ENCODE measurements around the gene PHF20.
A peak's percentile ranks its signal among the peaks of the same experiment; 100 is the strongest.

PHF20 gene

DNA sequence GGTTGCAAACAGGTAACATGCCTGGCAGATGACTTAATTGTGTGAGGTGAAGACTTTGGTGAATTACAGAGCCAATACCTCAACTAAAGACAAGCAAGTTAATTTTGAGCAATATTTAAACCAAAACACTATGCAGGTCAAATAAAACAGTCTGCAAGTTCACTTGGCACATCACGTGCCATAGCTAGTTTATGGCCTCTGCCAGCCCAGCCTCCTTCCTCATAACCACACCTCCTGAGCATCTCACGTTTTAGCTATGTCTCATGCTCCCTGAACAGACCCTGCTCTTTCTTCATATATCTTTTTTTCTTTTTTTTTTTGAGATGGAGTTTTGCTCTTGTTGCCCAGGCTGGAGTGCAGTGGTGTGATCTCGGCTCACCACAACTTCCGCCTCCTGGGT is 192.1 kb downstream of the PHF20 start:
- Mint-ChIP-seq H3K27me3 (ENCODE audit: low read depth, poor library complexity) (peaks cover 4% of the 10 kb centered on the region), H3K9me3 (peaks cover 8% of the 10 kb centered on the region), H3K27ac (no peak overlapping the region), H3K36me3 (ENCODE audit: low read depth) (peaks cover 8% of the 10 kb centered on the region), H3K4me1 (peaks cover 8% of the 10 kb centered on the region), H3K4me3 (no peak overlapping the region)
- DNase-seq: no peak
- no peak for TF ChIP-seq CTCF (IDR thresholded peaks at IDR 0.05)

DNA sequence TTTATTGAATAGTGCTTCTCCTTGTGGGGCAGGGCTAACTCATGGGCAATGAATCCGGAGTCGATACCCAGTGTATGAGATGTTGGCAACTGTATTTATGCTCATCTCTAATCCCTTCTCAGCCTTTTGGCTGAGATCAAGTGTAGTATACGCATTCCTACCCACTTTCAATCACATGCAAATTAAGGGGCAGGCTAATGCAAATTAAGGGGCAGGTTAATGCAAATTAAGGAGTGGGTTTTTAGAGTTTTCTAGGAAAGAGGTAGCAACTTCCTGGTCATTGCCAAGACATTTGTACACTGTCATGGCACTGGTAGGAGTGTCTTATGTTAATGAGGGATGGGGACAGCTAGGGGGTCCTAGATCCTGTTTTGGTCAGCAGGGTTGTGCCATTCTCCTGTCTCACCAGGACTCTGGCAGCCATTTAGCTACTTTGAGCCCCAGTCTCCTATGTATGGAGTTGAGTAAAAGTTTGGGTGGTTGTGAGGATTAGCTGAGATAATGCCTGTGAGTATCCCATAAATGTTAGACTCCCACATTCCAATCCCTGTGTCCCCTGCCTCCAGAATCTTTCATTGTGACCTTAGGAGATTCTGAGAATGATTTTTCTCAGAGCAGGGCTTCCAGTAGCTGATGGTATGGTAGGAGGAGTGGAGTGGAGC is 196.3 kb downstream of the PHF20 start, which contains the start of gene CNBD2:
Gene CNBD2, plus strand, starts transcription at position 612 of the 662 bp plus-strand sequence. CDS start 173 bp downstream, outside the sequence.
- no peak for DNase-seq
- H3K9me3 Mint-ChIP-seq: no peaks in the 10 kb centered on the region
- H3K36me3 Mint-ChIP-seq (ENCODE audit: low read depth): no peaks in the 10 kb centered on the region
- no peak for TF ChIP-seq CTCF (IDR thresholded peaks at IDR 0.05)
- H3K27me3 Mint-ChIP-seq (ENCODE audit: low read depth, poor library complexity): peaks cover 7% of the 10 kb centered on the region
- no peak within 1 kb of the TSS for H3K4me3 Mint-ChIP-seq
- no peaks in the 10 kb centered on the region for H3K4me1 Mint-ChIP-seq
- peak within 1 kb of the TSS; percentile 16 for H3K27ac Mint-ChIP-seq

GRCh38 chr20:35968930-35969329 is 197.1 kb downstream of the PHF20 start:
- DNase-seq: no peak
- H3K4me3 Mint-ChIP-seq: no peak overlapping the region
- H3K36me3 Mint-ChIP-seq (ENCODE audit: low read depth): no peaks in the 10 kb centered on the region
- H3K9me3 Mint-ChIP-seq: no peaks in the 10 kb centered on the region
- no peaks in the 10 kb centered on the region for H3K4me1 Mint-ChIP-seq
- H3K27ac Mint-ChIP-seq: no peak overlapping the region
- peaks cover 7% of the 10 kb centered on the region for H3K27me3 Mint-ChIP-seq (ENCODE audit: low read depth, poor library complexity)
- no peak for TF ChIP-seq CTCF (IDR thresholded peaks at IDR 0.05)

DNA sequence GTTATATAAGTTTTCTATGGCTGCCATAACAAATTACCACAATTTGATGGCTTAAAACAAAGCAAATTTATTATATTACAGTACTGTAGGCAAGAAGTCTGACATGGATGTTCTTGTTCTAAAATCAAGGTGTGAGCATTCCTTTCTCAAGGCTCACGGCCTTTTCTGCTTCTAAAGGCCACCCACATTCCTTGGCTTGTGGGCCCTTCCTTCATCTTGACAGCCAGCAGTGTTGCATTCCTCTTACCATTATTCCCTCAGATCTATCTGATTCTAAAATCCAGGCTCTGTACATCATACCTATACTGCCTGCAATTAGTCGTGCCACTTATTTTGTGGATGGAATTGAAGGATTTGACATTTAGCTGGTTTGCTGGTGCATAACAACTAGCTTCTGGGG is 200.2 kb downstream of the PHF20 start:
- Mint-ChIP-seq H3K9me3 (no peaks in the 10 kb centered on the region), H3K4me1 (peaks cover 5% of the 10 kb centered on the region), H3K27me3 (ENCODE audit: low read depth, poor library complexity) (peaks cover 7% of the 10 kb centered on the region), H3K27ac (no peak overlapping the region), H3K4me3 (no peak overlapping the region), H3K36me3 (ENCODE audit: low read depth) (no peaks in the 10 kb centered on the region)
- DNase-seq: no peak
- no peak for TF ChIP-seq CTCF (IDR thresholded peaks at IDR 0.05)

- H3K27ac Mint-ChIP-seq: no peak overlapping the region
- no peak for DNase-seq
- H3K9me3 Mint-ChIP-seq: no peaks in the 10 kb centered on the region
- H3K36me3 Mint-ChIP-seq (ENCODE audit: low read depth): no peaks in the 10 kb centered on the region
- TF ChIP-seq CTCF (IDR thresholded peaks at IDR 0.05): no peak
- H3K27me3 Mint-ChIP-seq (ENCODE audit: low read depth, poor library complexity): peaks cover 7% of the 10 kb centered on the region
- H3K4me1 Mint-ChIP-seq: peaks cover 5% of the 10 kb centered on the region
- no peak overlapping the region for H3K4me3 Mint-ChIP-seq
Observed at GRCh38 chr20:35972462-35972861, 200.6 kb downstream of the PHF20 start.

GRCh38 chr20:35974256-35974655 is 202.4 kb downstream of the PHF20 start:
- H3K4me3 Mint-ChIP-seq: no peak overlapping the region
- H3K36me3 Mint-ChIP-seq (ENCODE audit: low read depth): no peaks in the 10 kb centered on the region
- no peak for DNase-seq
- no peak for TF ChIP-seq CTCF (IDR thresholded peaks at IDR 0.05)
- no peaks in the 10 kb centered on the region for H3K9me3 Mint-ChIP-seq
- peak overlapping the region; percentile 19 for H3K27ac Mint-ChIP-seq
- peaks cover 5% of the 10 kb centered on the region for H3K4me1 Mint-ChIP-seq
- peaks cover 2% of the 10 kb centered on the region for H3K27me3 Mint-ChIP-seq (ENCODE audit: low read depth, poor library complexity)

Measured in nephron progenitor cell (in vitro differentiated cells).